Measurements from ENCODE around the gene APOL3. TPM values are rescaled to one million over a fixed set of nuclear protein-coding genes. Genes with fewer than 3 reads are reported as not detected.
"Not testable (repeated sequence)": the region's sequence is repeated elsewhere in the genome, so short reads cannot be mapped to it uniquely, and the experiment has no call there.

The APOL3 gene
- total RNA-seq, 1 donor from 2014 or later = 2.1 TPM

GRCh38 chr22:36166518-36167220, 6.1 kb upstream of the APOL3 start:
- no peak for TF ChIP-seq CTCF (conservative IDR thresholded peaks at IDR 0.05; ENCODE audit: low read depth, low read length)
- DNase-seq (ENCODE audit: low read depth) = no peak
- no peak overlapping the region for H3K4me3 ChIP-seq (ENCODE audit: low read depth, low read length)

- H3K4me3 ChIP-seq (ENCODE audit: low read depth, low read length) = no peak overlapping the region
- TF ChIP-seq CTCF (conservative IDR thresholded peaks at IDR 0.05; ENCODE audit: low read depth, low read length) = no peak
- DNase-seq (ENCODE audit: low read depth) = no peak
These were observed 5.5 kb upstream of the APOL3 start for GRCh38 chr22:36166086-36166485.

GRCh38 chr22:36165141-36165540, 4.6 kb upstream of the APOL3 start:
- TF ChIP-seq CTCF (conservative IDR thresholded peaks at IDR 0.05; ENCODE audit: low read depth, low read length) = no peak
- no peak for DNase-seq (ENCODE audit: low read depth)
- H3K4me3 ChIP-seq (ENCODE audit: low read depth, low read length) = no peak overlapping the region

- H3K4me3 ChIP-seq (ENCODE audit: low read depth, low read length) = no peak overlapping the region
- no peak for TF ChIP-seq CTCF (conservative IDR thresholded peaks at IDR 0.05; ENCODE audit: low read depth, low read length)
- DNase-seq (ENCODE audit: low read depth) = no peak
These were observed 4.1 kb upstream of the APOL3 start for GRCh38 chr22:36164621-36165020.

- H3K4me3 ChIP-seq (ENCODE audit: low read depth, low read length) = no peak overlapping the region
- no peak for DNase-seq (ENCODE audit: low read depth)
- no peak for TF ChIP-seq CTCF (conservative IDR thresholded peaks at IDR 0.05; ENCODE audit: low read depth, low read length)
These were observed 2.9 kb upstream of the APOL3 start for GRCh38 chr22:36163497-36163896.

GRCh38 chr22:36162127-36163034, 1.8 kb upstream of the APOL3 start:
- H3K4me3 ChIP-seq (ENCODE audit: low read depth, low read length) = no peak overlapping the region
- no peak for DNase-seq (ENCODE audit: low read depth)
- no peak for TF ChIP-seq CTCF (conservative IDR thresholded peaks at IDR 0.05; ENCODE audit: low read depth, low read length)

- not testable (repeated sequence) for DNase-seq (ENCODE audit: low read depth); H3K4me3 ChIP-seq (ENCODE audit: low read depth, low read length)
These were observed 1.2 kb upstream of the APOL3 start for GRCh38 chr22:36161793-36162126.
